ENCODE data around the gene ATP1A3.

DNA sequence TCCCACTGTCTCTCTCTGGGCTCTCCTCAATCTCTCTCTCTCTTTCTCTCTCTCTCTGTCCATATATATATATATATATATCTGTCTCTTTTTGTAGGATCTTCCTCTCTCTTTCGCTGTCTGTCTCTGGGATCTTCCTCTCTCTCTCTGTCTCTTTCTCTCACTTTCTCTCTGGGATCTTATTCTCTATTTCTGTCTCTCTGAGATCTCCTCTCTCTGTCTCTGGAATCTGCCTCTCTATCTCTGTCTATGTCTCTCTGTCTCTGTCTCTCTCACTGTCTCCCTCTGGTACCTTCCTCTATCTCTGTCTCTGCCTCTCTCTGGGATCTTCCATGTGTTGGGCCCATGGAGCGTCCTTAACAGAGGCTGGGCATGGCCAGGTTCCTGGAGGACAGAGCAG lies 3.4 kb downstream of the ATP1A3 start:
- no peak for TF ChIP-seq ZNF569 (CRISPR knock-in tag; IDR thresholded peaks at IDR 0.05; ENCODE audit: borderline replicate concordance)
- no peak for TF ChIP-seq CTCF (CRISPR knock-in tag; IDR thresholded peaks at IDR 0.05)

Data from HepG2 (cell line).